Activated CD4-positive, CD25-positive, alpha-beta regulatory T cell treated with anti-CD3 and anti-CD28 coated beads, Interleukin-2, amount 50 U/mL, for 72 hours (primary cell): ENCODE data around the gene TP53BP2.
"Not testable (repeated sequence)": the region's sequence is repeated elsewhere in the genome, so short reads cannot be mapped to it uniquely, and the experiment has no call there.

Source experiments
- DNase-seq: peaks from one replicate; pipeline ENCODE4 v3.0.0; 2021

Gene TP53BP2

GRCh38 chr1:223759273-223759672 is 86.5 kb downstream of the TP53BP2 start:
- no peak for DNase-seq

GRCh38 chr1:223758734-223759133 is 87.0 kb downstream of the TP53BP2 start:
- no peak for DNase-seq

DNA sequence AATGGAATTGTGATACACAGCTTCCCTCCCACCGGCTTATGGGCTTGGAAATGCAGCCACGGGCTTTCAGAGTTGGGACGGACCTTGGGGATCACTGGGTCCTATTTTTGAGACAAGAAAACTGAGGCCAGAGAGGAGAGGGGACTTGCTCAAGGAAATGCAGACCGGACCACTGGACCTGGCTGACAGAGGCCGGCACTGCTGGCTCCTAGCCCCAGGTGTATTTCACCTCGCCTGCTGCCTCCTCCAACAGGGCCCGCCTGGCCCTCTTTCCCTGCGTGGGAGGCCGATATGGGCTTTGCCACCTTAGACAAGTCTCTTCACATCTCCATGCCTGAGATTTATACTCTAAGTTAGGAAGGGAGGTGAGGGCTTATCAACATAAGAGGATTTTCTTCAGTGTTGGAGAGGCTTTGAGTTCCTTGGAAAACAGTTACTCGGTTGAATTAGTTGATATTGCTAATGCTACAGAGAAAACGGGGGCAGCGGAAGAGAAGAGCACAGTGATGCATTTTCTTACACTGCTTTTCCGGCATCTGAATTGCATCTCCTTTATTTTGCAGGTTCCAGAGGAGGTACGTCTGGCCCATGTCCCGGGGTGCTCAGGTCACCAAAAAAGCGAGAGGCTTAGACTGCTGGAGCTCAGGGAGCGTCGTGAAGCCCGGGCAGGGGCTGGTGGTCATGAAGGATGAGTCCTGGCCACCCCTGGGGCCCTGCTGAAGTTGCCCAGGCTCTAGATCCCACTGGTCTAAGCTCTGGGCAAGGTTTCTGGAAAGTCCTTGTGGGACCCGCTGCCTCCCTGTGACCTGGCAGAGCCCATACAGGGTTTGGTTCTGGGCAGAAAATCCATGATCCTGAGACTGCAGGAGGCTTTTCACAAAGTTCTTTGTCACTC is 88.7 kb downstream of the TP53BP2 start:
- DNase-seq = no peak

- no peak for DNase-seq
Observed at GRCh38 chr1:223755992-223756775, 89.6 kb downstream of the TP53BP2 start.

DNA sequence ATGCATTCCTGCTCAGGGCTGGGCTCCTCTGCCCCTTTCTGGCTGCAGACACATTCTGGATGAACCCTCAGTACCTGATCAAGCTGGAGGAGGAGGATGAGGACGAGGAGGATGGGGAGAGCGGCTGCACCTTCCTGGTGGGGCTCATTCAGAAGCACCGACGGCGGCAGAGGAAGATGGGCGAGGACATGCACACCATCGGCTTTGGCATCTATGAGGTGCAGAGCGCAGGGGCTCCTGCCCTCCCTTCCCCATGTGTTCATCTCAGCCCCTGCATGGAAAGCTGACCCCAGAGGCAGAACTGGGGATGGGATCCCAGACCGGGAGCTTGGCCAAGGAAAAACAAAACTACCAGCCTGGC is 90.3 kb downstream of the TP53BP2 start:
- no peak for DNase-seq

- DNase-seq = no peak
Observed at GRCh38 chr1:223754681-223755431, 90.9 kb downstream of the TP53BP2 start.

DNA sequence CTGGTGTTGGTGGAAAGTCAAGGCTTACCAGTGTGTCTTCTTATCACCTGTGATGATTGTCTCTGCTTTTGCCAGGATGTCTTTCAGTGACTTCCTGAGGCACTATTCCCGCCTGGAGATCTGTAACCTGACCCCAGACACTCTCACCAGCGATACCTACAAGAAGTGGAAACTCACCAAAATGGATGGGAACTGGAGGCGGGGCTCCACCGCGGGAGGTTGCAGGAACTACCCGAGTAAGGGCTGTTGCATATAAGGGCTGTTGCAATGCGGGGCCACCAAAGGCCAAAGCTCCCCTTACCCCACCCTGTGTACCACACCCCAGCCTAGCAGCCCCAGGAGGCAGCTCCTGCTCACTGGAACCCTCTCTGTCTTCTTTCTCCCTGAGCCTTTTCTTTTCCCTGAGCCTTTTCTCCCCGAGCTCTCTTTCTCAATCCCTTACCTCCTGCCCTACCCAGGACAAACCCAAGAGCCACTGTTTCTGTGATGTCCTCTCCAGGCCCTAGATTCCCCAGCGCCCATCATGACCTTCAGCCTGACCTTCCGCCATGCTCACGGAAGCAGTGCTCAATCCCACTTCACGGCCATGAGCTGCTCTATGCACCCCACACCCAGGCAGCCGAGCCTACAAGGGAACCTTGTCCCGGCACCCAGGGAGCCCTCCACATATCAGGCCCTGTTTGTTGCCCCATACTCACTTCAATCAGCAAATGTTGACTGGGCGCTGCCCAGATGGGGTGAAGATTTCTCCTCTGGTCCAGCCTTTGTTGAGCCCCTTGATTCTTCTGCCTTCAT is 92.8 kb downstream of the TP53BP2 start:
- DNase-seq = no peak

DNA sequence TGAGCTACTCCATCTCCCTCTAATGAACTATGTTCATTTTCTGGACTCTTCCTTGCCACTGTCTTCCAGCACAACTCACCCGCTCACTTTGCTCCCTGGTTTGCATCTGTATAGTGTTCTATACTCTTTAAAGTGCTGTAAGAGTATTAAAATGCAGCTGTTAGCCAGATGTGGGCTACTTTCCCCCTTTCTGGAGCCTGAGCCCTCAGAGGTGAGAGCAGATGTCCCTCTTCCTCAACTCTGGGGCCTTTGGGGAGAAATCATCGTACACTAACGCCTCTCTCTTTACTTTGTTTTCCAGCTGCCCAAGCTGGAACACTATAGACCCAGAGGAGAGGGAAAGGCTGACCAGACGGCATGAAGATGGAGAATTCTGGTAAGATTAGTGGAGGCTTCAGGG is 94.1 kb downstream of the TP53BP2 start:
- DNase-seq = no peak

DNA sequence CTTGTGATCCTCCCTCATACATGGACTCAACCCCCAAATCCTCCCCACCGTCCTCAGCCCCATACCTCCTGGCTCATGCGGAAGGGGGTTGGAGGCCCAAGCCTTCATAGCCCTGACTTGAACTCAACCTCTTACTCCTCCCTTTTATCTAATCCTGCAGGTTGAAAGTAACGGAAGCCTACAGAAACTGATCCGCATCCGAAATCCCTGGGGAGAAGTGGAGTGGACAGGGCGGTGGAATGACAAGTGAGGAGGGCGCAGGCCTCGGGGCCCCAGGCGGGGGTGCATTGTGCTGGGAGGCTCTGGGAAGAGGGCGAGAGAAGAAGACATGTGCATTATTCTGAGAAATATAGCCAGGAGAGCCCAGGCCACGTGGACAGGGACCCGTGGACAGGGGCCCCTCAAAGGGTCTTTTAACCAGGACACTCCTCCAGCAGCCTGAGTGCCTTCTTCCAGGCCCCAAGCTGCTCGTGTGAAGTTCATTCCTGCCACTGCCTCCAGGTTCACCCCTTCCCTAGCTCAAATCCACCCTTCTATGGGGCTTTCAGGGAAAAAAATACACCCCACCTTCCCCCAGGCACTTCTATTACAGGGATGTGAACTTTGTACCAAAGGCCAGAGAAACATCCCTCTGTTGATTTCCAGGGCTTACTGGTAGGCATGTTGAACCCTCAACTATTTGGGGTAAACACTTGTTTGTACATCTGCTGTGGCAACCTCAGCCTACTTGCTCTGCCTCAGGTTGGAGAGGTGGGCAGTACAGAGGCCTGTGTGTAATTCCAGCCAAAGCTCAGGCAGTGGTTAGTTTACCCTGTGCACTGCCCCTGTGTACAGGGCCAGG is 94.8 kb downstream of the TP53BP2 start:
- no peak for DNase-seq

- peak; percentile 75 for DNase-seq
Observed at GRCh38 chr1:223748773-223749733, 96.7 kb downstream of the TP53BP2 start.

GRCh38 chr1:223748405-223748772 is 97.4 kb downstream of the TP53BP2 start:
- DNase-seq = no peak

GRCh38 chr1:223747838-223748335 is 97.9 kb downstream of the TP53BP2 start:
- no peak for DNase-seq

DNA sequence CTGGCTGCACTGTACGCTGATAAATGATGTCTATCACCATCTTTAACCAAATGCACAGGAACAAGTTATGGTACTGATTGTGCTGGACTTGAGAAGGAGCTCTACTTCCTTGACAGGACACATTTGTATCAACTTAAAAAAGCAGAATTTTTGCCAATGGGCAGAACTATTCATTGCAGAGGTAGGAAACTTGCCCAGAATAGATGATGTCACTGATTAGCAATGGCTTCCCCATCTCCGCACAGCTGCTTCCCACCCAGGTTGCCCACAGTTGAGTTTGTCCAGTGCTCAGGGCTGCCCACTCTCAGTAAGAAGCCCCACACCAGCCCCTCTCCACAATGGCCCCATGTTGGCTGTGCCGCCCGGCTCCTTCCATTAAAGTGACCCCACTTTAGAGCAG is 100.0 kb downstream of the TP53BP2 start:
- no peak for DNase-seq

GRCh38 chr1:223742856-223743517 is 102.8 kb downstream of the TP53BP2 start:
- DNase-seq = no peak

GRCh38 chr1:223741861-223742260 is 103.9 kb downstream of the TP53BP2 start:
- DNase-seq = no peak

DNA sequence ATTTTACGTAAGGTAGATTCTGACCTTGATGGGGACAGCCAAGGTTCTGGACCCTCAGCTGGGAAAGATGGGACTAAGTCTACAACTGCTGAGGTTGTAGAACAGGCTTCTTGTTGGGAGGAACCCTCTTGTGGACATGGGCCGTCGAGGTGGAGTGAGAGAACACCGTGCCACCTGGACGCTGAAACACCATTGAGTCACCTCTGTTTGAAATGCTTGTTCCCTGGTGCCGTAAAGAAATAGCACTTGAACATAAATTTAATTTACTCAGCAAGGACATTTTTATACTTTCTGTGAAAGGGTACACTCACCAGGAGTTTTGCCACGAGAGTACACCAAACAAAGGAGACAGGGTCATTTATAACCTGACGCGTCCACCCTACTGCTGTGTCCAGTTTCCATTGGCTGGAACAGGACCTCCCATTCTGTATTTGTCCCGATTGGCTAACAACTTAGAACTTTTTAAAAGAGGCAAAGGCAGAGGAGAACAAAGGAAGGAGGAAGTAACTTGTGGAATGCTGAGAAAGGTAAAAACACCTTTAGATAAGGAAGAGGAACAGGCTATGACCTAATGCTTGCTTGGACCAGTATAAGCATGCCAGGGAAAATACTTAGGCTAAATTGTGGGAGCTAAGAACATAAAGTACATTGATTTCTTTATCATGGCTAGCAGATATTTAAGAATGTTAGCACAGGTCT is 105.6 kb downstream of the TP53BP2 start:
- DNase-seq = not testable (repeated sequence)

DNA sequence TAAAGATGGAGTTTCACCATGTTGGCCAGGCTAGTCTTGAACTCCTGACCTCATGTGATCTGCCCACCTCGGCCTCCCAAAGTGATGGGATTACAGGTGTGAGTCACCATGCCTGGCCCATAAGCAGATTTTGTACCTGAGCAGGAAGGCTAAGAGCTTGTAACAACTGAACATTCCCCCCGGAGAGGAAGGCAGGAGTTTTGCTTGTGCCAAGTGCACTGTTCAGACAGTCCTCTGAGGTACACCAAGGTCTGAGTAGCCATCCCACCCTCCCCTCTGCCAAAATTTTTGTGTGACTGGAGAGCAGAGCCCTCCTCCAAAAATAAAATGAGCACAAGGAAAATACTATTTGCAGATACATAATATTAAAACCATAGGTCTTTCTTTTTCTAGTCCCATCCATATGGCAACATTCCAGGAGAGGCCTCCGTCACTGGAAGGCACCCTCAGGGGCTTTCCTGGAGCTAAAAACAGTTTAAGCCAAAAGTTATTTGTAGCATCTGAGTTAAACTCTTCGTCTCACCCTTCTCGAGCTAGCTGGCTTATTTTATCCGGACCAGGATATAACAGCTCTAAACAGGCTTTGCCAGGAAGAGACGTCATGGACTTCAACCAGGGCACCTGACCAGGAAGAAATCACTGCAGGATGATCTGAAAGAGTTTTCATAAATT is 106.2 kb downstream of the TP53BP2 start:
- no peak for DNase-seq
